HepG2 (cell line): ENCODE results near the gene PPFIA3. TPM values are rescaled to one million over a fixed set of nuclear protein-coding genes. Genes with fewer than 3 reads are reported as not detected.

Experiments
- DR1 ChIP-seq: sonication (generic); formaldehyde crosslinking; IDR thresholded peaks from 2 replicates; pipeline ENCODE4 v1.8.0; 2021; ENCODE audit warnings: mild to moderate bottlenecking, missing genetic modification reagents, inconsistent platforms
- ERF ChIP-seq: IDR thresholded peaks from 2 replicates; pipeline ENCODE4 v1.6.1; 2018; ENCODE audit warnings: missing biosample characterization, missing genetic modification reagents
- HNRNPLL ChIP-seq: fragments of 200-400 bp; formaldehyde crosslinking; IDR thresholded peaks from 2 replicates; pipeline ENCODE4 v1.6.1; 2017; ENCODE audit warnings: mild to moderate bottlenecking, low read depth, low read length; ENCODE audit not compliant: poor library complexity, severe bottlenecking
- HOXA5 ChIP-seq: sonication (generic); formaldehyde crosslinking; IDR thresholded peaks from 2 replicates; pipeline ENCODE4 v1.4.0; 2020; ENCODE audit warnings: missing genetic modification reagents
- JARID2 ChIP-seq: sonication (generic); formaldehyde crosslinking; IDR thresholded peaks from 2 replicates; pipeline ENCODE4 v1.8.1; 2023; ENCODE audit warnings: missing genetic modification reagents, inconsistent platforms; ENCODE audit not compliant: insufficient replicate concordance
- KLF15 ChIP-seq: sonication (generic); formaldehyde crosslinking; IDR thresholded peaks from 2 replicates; pipeline ENCODE4 v1.8.1; 2023; ENCODE audit warnings: borderline replicate concordance, mild to moderate bottlenecking, inconsistent platforms, missing genetic modification reagents, mixed read lengths
- MIXL1 ChIP-seq: IDR thresholded peaks from 2 replicates; pipeline ENCODE4 v1.6.1; 2016
- NFKBIZ ChIP-seq: IDR thresholded peaks from 2 replicates; pipeline ENCODE4 v1.6.1; 2018; ENCODE audit warnings: missing genetic modification reagents, missing compliant biosample characterization
- RBFOX2 ChIP-seq: fragments of 200-400 bp; formaldehyde crosslinking; IDR thresholded peaks from 2 replicates; pipeline ENCODE4 v1.6.1; 2017; ENCODE audit warnings: low read depth, mild to moderate bottlenecking, low read length
- RELA ChIP-seq: sonication (generic); formaldehyde crosslinking; IDR thresholded peaks from 2 replicates; pipeline ENCODE4 v1.4.0; 2020; ENCODE audit warnings: missing genetic modification reagents
- SP140L ChIP-seq: sonication (generic); formaldehyde crosslinking; IDR thresholded peaks from 2 replicates; pipeline ENCODE4 v1.4.0; 2020; ENCODE audit warnings: missing genetic modification reagents, borderline replicate concordance
- ZBTB33 ChIP-seq: sonication (generic); formaldehyde crosslinking; IDR thresholded peaks from 2 replicates; pipeline ENCODE4 v1.4.0; 2020; ENCODE audit warnings: missing genetic modification reagents
- ZFY ChIP-seq: sonication (generic); formaldehyde crosslinking; IDR thresholded peaks from 2 replicates; pipeline ENCODE4 v1.4.0; 2020; ENCODE audit warnings: missing genetic modification reagents
- ZNF781 ChIP-seq: sonication (generic); formaldehyde crosslinking; IDR thresholded peaks from 2 replicates; pipeline ENCODE4 v1.5.1; 2020; ENCODE audit warnings: borderline replicate concordance, mild to moderate bottlenecking, missing genetic modification reagents; ENCODE audit errors: not compliant biosample characterization
- polyA plus RNA-seq, 8 experiments: library from polyadenylated mRNA; depleted of rRNA in 3 of 8; stranded (reverse) in 7 of 8; unstranded in 1 of 8; fragments of >200 nt; fragmentation: Illumina TruSeq in 4 of 8; extraction: Trizol in 4 of 8; gene quantifications; 2 replicates each; pipeline versions ENCODE4 v1.2.1 to v1.2.3, GENCODE V29; 2011 to 2016; ENCODE audit warnings: low read depth in 4 of 8, missing spikeins in 1 of 8, mixed read lengths in 1 of 8; ENCODE audit not compliant: insufficient read depth in 1 of 8
- total RNA-seq, 5 experiments: library from RNA; depleted of rRNA; stranded (reverse); fragments of >200 nt; fragmentation: Illumina TruSeq; extraction: Trizol; gene quantifications; 2 replicates each; pipeline ENCODE4 v1.2.3, GENCODE V29; 2016; ENCODE audit warnings: low read depth in 1 of 5
- TF ChIP-seq, protein P1 (sequence below): sonication (generic); IDR thresholded peaks from 2 replicates; pipeline ENCODE4 v1.6.1; 2016; ENCODE audit warnings: low read depth, borderline replicate concordance
- TF ChIP-seq, protein P2 (sequence below): sonication (generic); formaldehyde crosslinking; IDR thresholded peaks from 2 replicates; pipeline ENCODE4 v1.4.0; 2020; ENCODE audit warnings: missing genetic modification reagents
- TF ChIP-seq, protein P3 (sequence below), 2 experiments: IDR thresholded peaks; 2 replicates each; pipeline ENCODE4 v1.6.1; 2011 to 2012; ENCODE audit warnings: low read length in 2 of 2, borderline replicate concordance in 1 of 2, low read depth in 1 of 2, mild to moderate bottlenecking in 1 of 2, moderate library complexity in 1 of 2
- TF ChIP-seq, protein P4 (sequence below): sonication (generic); formaldehyde crosslinking; IDR thresholded peaks from 2 replicates; pipeline ENCODE4 v1.8.0; 2023; ENCODE audit warnings: mild to moderate bottlenecking, missing genetic modification reagents

PPFIA3 gene
- total and polyA plus RNA-seq, 2 of the 13 experiments (the other 11 are each of a cell fraction or from before 2014, with no cell fraction given), result 6.7 to 8.6 TPM

GRCh38 chr19:49097453-49098288, 21.7 kb upstream of the PPFIA3 start (continued):
- TF ChIP-seq, protein P1, sequence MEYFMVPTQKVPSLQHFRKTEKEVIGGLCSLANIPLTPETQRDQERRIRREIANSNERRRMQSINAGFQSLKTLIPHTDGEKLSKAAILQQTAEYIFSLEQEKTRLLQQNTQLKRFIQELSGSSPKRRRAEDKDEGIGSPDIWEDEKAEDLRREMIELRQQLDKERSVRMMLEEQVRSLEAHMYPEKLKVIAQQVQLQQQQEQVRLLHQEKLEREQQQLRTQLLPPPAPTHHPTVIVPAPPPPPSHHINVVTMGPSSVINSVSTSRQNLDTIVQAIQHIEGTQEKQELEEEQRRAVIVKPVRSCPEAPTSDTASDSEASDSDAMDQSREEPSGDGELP, result peak; percentile 18; the same call in 1 of the 2 replicates
- no peak for TF ChIP-seq RELA
- TF ChIP-seq NFKBIZ, result no peak
- no peak for TF ChIP-seq SP140L (CRISPR knock-in tag)
- no peak for TF ChIP-seq MIXL1 (CRISPR knock-in tag)
- TF ChIP-seq HOXA5 (CRISPR knock-in tag), result no peak
- no peak for TF ChIP-seq DR1 (CRISPR knock-in tag)
- TF ChIP-seq JARID2 (CRISPR knock-in tag), result no peak
- TF ChIP-seq ERF (CRISPR knock-in tag), result 0 out of 2 replicates have a peak, but pooled peaks have one; percentile 20
- no peak for TF ChIP-seq KLF15
- no peak for TF ChIP-seq ZFY (CRISPR knock-in tag)
- TF ChIP-seq, protein P2, sequence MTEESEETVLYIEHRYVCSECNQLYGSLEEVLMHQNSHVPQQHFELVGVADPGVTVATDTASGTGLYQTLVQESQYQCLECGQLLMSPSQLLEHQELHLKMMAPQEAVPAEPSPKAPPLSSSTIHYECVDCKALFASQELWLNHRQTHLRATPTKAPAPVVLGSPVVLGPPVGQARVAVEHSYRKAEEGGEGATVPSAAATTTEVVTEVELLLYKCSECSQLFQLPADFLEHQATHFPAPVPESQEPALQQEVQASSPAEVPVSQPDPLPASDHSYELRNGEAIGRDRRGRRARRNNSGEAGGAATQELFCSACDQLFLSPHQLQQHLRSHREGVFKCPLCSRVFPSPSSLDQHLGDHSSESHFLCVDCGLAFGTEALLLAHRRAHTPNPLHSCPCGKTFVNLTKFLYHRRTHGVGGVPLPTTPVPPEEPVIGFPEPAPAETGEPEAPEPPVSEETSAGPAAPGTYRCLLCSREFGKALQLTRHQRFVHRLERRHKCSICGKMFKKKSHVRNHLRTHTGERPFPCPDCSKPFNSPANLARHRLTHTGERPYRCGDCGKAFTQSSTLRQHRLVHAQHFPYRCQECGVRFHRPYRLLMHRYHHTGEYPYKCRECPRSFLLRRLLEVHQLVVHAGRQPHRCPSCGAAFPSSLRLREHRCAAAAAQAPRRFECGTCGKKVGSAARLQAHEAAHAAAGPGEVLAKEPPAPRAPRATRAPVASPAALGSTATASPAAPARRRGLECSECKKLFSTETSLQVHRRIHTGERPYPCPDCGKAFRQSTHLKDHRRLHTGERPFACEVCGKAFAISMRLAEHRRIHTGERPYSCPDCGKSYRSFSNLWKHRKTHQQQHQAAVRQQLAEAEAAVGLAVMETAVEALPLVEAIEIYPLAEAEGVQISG (CRISPR knock-in tag), result peak; percentile 29; the same call in 1 of the 2 replicates
- TF ChIP-seq, protein P3, sequence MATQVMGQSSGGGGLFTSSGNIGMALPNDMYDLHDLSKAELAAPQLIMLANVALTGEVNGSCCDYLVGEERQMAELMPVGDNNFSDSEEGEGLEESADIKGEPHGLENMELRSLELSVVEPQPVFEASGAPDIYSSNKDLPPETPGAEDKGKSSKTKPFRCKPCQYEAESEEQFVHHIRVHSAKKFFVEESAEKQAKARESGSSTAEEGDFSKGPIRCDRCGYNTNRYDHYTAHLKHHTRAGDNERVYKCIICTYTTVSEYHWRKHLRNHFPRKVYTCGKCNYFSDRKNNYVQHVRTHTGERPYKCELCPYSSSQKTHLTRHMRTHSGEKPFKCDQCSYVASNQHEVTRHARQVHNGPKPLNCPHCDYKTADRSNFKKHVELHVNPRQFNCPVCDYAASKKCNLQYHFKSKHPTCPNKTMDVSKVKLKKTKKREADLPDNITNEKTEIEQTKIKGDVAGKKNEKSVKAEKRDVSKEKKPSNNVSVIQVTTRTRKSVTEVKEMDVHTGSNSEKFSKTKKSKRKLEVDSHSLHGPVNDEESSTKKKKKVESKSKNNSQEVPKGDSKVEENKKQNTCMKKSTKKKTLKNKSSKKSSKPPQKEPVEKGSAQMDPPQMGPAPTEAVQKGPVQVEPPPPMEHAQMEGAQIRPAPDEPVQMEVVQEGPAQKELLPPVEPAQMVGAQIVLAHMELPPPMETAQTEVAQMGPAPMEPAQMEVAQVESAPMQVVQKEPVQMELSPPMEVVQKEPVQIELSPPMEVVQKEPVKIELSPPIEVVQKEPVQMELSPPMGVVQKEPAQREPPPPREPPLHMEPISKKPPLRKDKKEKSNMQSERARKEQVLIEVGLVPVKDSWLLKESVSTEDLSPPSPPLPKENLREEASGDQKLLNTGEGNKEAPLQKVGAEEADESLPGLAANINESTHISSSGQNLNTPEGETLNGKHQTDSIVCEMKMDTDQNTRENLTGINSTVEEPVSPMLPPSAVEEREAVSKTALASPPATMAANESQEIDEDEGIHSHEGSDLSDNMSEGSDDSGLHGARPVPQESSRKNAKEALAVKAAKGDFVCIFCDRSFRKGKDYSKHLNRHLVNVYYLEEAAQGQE (IDR thresholded peaks at IDR 0.05; ENCODE audit: borderline replicate concordance in 1 of 2, low read depth in 1 of 2, low read length in 2 of 2), result no peak
- TF ChIP-seq ZNF781 (CRISPR knock-in tag), result no peak
- no peak for TF ChIP-seq RBFOX2
- TF ChIP-seq HNRNPLL, result no peak
- no peak for TF ChIP-seq ZBTB33 (CRISPR knock-in tag)
- TF ChIP-seq, protein P4, sequence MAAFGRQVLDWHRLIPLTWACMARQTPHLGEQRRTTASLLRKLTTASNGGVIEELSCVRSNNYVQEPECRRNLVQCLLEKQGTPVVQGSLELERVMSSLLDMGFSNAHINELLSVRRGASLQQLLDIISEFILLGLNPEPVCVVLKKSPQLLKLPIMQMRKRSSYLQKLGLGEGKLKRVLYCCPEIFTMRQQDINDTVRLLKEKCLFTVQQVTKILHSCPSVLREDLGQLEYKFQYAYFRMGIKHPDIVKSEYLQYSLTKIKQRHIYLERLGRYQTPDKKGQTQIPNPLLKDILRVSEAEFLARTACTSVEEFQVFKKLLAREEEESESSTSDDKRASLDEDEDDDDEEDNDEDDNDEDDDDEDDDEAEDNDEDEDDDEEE (CRISPR knock-in tag), result no peak
